NCI-H1048 (cell line): Measurements from ENCODE around the gene CSGALNACT2.
"Not testable (repeated sequence)": the region's sequence is repeated elsewhere in the genome, so short reads cannot be mapped to it uniquely, and the experiment has no call there.

Experiments
- DNase-seq: peaks from one replicate; lab custom pipeline; 2025; lab: John Stamatoyannopoulos, UW

CSGALNACT2 gene

GRCh38 chr10:43138021-43138756 is at the start of gene CSGALNACT2:
Gene CSGALNACT2 (plus strand): TSS chr10:43138445. CDS start chr10:43155150, 16,705 bp downstream.
- peak; percentile 61 for DNase-seq

- DNase-seq = no peak
Measured at GRCh38 chr10:43089519-43089918, 48.7 kb upstream of the CSGALNACT2 start.

GRCh38 chr10:43090188-43090587 is 48.1 kb upstream of the CSGALNACT2 start:
- no peak for DNase-seq

GRCh38 chr10:43090664-43091063 is 47.6 kb upstream of the CSGALNACT2 start:
- no peak for DNase-seq

GRCh38 chr10:43091846-43092245 is 46.4 kb upstream of the CSGALNACT2 start:
- DNase-seq = no peak

- DNase-seq = no peak
Measured at GRCh38 chr10:43093423-43094076, 44.7 kb upstream of the CSGALNACT2 start.

GRCh38 chr10:43094085-43094484 is 44.2 kb upstream of the CSGALNACT2 start:
- DNase-seq = no peak

- DNase-seq = not testable (repeated sequence)
Measured at GRCh38 chr10:43099339-43099738, 38.9 kb upstream of the CSGALNACT2 start.

- no peak for DNase-seq
Measured at GRCh38 chr10:43099928-43100327, 38.3 kb upstream of the CSGALNACT2 start.

- DNase-seq = no peak
Measured at GRCh38 chr10:43100366-43100765, 37.9 kb upstream of the CSGALNACT2 start.

GRCh38 chr10:43102063-43102828 is 36.0 kb upstream of the CSGALNACT2 start:
- DNase-seq = no peak

GRCh38 chr10:43105102-43105955 is 32.9 kb upstream of the CSGALNACT2 start:
- no peak for DNase-seq

GRCh38 chr10:43105956-43106229 is 32.4 kb upstream of the CSGALNACT2 start:
- DNase-seq = no peak

GRCh38 chr10:43106256-43107091 is 31.8 kb upstream of the CSGALNACT2 start:
- no peak for DNase-seq

- DNase-seq = no peak
Measured at GRCh38 chr10:43108951-43109350, 29.3 kb upstream of the CSGALNACT2 start.

- DNase-seq = no peak
Measured at GRCh38 chr10:43109671-43110249, 28.5 kb upstream of the CSGALNACT2 start.

- DNase-seq = no peak
Measured at GRCh38 chr10:43110338-43111071, 27.7 kb upstream of the CSGALNACT2 start.

- DNase-seq = no peak
Measured at GRCh38 chr10:43111101-43111500, 27.1 kb upstream of the CSGALNACT2 start.

GRCh38 chr10:43111921-43112607 is 26.2 kb upstream of the CSGALNACT2 start:
- DNase-seq = no peak

- no peak for DNase-seq
Measured at GRCh38 chr10:43112608-43112961, 25.7 kb upstream of the CSGALNACT2 start.
